ENCODE data around the gene SLC25A25.

DNA sequence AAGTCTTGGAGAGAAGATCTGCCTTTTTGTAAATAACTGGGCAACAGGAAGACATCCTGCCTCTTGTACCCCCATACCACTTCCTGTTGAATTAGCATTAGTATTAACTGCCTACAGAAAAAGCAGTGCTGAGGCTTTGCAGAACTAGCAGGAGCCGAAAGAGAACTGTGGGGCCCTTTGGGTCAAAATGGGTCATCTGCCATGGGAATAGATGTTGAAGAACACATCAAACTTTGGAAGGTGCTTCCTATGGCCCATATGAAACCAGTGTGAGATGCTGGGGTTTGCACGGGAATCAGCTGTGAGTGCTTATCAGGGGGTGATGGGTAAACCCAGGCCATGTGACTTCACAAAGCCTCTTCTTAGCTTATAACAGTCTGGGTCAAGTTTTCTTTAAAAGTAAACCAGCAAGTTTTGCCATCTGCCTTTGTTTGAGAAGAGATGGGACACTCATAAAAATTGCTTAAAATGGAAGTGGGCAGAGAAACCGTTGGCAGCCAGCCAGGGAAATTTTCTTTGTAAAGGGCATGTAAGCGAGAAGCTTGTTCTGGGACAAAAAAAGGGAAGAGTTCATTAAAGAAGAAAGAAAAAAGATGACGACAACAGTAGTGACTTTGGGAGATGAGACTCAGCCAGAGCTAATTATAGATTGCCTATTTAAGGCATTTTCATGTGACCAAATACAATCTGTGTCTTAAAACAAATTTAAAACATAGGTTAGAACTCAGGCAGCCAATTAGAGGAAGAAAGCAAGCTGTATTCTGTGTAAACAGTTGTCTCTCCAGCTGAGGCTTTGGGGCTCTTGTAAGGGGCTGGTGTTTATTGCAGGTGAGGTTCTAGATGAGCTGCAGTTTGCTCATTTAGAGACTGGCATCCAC lies 4.4 kb downstream of the SLC25A25 start:
- TF ChIP-seq, protein P1, sequence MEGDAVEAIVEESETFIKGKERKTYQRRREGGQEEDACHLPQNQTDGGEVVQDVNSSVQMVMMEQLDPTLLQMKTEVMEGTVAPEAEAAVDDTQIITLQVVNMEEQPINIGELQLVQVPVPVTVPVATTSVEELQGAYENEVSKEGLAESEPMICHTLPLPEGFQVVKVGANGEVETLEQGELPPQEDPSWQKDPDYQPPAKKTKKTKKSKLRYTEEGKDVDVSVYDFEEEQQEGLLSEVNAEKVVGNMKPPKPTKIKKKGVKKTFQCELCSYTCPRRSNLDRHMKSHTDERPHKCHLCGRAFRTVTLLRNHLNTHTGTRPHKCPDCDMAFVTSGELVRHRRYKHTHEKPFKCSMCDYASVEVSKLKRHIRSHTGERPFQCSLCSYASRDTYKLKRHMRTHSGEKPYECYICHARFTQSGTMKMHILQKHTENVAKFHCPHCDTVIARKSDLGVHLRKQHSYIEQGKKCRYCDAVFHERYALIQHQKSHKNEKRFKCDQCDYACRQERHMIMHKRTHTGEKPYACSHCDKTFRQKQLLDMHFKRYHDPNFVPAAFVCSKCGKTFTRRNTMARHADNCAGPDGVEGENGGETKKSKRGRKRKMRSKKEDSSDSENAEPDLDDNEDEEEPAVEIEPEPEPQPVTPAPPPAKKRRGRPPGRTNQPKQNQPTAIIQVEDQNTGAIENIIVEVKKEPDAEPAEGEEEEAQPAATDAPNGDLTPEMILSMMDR (IDR thresholded peaks at IDR 0.05) = no peak
- no peak for TF ChIP-seq POLR2A (IDR thresholded peaks at IDR 0.05)
